HG02642 (cell line): ENCODE measurements around the gene MRPS18A.

Experiments
- ATAC-seq: cut with Tn5 transposase; IDR thresholded peaks from one replicate; pipeline ENCODE4 v1.9.1; 2021; ENCODE audit warnings: mild to moderate bottlenecking; ENCODE audit not compliant: unreplicated experiment, poor library complexity

Gene MRPS18A

GRCh38 chr6:43699564-43700186, 12.1 kb upstream of the MRPS18A start:
- ATAC-seq: no peak

- no peak for ATAC-seq
Observed at GRCh38 chr6:43698584-43699349, 11.2 kb upstream of the MRPS18A start.

- ATAC-seq: no peak
Observed at GRCh38 chr6:43697421-43697820, 9.8 kb upstream of the MRPS18A start.

- no peak for ATAC-seq
Observed at GRCh38 chr6:43695967-43696291, 8.3 kb upstream of the MRPS18A start.

DNA sequence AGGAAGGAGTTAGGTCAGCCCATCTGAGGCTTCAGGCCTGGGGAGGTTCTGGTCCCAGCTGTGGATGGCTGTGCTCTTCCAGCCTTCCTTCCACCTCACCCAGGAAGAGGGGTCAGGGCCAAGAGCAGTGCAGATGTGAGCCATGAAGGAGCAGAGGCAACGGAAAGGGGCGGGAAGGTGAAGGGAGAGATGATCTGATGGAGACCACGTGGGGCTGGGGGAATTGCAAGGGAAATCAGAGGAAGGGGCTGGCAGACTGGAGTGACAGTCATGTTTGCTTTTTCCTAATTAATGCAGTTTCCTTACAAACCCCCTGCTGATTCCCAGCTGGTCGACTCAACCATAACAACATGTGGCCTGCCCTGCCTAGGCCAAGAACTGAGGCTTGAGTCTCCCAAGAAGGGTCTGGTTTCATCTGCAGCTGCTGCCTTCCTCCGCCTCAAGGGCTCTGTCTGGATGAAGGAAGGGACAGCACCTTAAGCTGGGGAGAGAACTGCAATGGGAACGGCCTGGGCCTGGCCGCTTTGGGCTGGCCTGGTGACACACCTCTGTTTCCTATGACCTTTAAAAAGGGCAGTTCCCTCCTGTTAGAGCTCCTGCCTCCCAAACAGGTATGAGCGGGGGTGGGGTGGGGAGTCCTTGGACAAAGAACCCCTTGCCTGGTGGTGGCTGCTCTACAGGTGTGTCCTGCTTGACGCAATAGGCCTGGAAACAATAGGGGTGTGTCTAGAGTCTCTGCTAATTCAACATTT, 7.8 kb upstream of the MRPS18A start:
- ATAC-seq: no peak

DNA sequence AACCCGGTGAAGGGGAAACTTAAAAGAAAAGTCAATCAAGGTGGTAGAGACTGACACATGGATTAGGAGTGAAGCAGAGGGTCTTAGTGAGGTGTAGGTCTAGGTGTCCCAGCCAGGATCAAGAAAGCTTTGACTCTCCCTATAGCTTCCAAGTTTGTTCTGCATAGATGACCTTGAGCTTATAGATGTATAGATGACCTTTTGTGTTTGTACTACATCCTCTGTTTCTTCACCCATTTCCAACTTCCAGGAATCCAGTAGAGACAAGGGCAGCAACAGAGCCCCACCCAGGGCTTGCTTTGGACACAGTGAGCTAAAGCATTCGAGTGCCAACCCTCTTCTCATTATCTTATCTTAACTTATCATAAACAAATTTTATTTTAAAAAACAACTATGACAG, 1.8 kb upstream of the MRPS18A start:
- no peak for ATAC-seq

GRCh38 chr6:43687079-43687436, 533 bp downstream of the MRPS18A start:
- no peak for ATAC-seq

- ATAC-seq: no peak
Observed at GRCh38 chr6:43683708-43684455, 3.7 kb downstream of the MRPS18A start.

DNA sequence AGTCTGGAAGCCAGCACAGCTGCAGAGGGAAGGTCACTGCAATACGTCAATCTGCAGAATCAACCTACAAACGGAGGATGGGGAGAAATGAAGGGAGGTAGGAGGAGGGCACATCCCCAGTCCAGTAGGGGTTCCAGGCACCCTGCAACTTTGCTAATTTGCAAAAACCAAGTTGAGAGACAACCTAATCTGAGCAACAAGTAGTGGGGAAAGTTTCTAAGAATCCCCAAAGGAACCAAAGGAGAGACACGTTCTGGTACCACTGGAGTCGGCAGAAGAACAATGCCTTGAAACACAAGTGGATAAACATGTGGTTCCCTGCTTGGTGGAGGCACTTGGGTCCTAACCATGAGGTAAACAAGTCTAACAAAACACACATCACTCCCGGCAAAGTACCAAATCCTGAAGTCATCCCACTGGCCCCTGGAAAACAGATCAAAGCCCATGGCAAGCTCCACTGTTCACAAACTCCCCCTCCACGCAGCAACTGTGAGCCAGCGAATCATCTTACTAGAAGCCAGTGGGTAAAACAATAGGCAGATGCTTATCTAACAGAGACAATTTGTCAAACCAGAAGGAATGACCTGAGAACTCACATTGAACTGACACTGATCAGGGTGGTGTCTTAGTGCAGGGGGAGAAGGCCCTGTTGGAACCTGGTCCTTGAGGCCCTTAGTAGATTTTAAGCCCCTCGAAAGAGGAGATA, 4.7 kb downstream of the MRPS18A start:
- ATAC-seq: no peak

GRCh38 chr6:43681303-43681702, 6.3 kb downstream of the MRPS18A start:
- ATAC-seq: no peak

DNA sequence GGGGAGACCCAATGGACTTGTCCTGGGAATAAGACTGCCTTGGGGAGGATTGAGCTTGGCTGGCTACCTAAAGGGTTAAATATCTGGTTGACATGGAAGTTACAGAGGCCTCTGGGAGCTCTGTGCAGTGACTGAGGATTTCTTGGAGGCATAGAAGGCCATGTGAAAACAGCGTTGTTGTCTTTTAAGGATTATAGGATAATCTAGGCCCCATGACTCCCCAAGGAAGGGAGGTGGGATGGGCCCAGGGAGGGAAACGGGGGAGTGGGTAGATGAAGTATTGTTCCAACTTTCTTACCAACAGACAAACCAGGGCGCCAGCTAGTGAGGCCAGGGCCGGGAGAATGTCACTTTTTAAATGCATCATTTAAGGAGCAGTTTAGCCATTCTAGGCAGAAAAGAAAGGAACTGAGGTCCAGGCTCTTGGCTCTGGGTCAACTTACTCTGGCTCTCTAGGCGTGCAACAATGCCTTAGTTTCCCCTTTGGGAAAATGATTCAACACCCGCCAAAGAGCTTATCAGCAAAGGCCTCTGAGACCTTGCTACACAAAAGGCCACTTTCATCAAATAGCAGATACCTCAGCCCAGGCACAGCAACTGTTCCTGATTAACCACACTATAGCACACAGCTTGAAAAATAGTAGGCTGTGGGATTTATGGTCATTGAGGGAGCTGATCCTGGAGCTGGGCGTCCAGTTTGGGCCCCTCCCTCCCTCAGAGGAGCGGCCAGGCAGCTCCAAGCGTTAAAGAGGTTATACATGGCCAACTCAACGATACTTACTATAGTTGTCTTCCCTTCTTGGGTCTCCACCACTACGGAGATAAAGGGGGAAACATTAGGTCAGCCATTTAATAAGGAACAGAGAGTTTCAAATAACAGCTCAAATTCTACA, 7.0 kb downstream of the MRPS18A start:
- ATAC-seq: no peak

DNA sequence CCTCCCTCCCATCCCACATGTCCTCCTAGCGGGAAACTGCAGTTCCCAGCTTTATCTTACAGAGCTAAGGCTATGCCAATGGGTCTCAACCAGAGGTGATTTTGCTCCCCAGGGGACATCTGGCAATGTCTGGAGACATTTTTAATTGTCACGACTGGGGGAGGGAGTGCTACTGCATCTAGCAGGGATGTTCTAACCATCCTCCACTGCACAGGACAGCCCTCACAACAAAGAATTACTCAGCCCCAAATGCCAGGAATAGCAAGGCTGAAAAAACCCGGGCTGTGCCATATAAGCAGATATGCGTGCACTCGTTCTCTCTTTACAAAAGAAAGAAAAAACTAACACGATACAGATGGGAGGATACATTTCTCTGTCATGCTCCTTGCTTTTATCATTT, 8.5 kb downstream of the MRPS18A start:
- no peak for ATAC-seq

DNA sequence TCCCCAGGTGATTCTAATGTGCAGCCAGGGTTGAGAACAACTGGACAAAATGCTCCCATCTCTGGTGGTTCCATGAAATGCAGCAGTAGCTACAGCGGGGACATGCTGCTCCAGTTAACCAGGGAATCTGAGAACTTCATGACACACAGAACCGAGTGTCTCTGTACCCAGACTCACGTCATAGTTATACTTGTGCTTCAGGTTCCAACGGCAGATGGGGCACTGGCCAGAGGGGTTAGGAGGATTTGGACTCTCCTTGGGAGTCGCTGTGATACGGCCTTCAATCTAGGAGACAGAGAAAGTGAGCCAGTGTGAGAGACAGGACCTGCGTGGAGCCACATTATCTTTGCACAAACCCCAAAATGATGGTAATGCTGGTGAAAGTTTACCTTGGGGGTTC, 9.2 kb downstream of the MRPS18A start:
- no peak for ATAC-seq

DNA sequence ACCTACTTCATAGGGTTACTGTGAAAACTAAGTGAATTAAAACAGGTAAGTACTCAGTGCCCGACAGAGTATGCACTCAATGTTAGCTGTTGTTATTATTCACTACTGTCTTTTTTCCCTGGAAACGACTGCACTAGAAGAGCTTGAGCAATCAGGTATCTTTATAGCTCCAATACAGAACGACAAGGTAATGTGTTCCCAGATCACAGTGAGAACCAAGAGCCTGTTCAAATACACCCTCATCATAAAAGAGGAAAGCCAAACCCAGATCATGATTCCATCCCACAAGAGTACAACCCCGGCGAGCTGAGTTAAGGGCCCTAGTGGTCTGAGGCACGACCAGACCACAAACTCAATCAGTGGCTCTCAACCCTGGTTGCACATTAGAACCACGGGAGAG, 9.8 kb downstream of the MRPS18A start:
- ATAC-seq: no peak

GRCh38 chr6:43676962-43677606, 10.5 kb downstream of the MRPS18A start:
- ATAC-seq: no peak

- no peak for ATAC-seq
Observed at GRCh38 chr6:43674921-43675320, 12.7 kb downstream of the MRPS18A start.

GRCh38 chr6:43674291-43674690, 13.3 kb downstream of the MRPS18A start:
- no peak for ATAC-seq

- no peak for ATAC-seq
Observed at GRCh38 chr6:43673444-43674084, 14.0 kb downstream of the MRPS18A start.
